GM21447 (cell line): ENCODE results near the gene GAK.

ENCODE experiments used
- ATAC-seq: cut with Tn5 transposase; IDR thresholded peaks from one replicate; pipeline ENCODE4 v1.9.1; 2021; ENCODE audit not compliant: unreplicated experiment

The GAK gene

GRCh38 chr4:891747-892146 is 40.4 kb downstream of the GAK start:
- ATAC-seq, result no peak

- no peak for ATAC-seq
Measured at GRCh38 chr4:890036-890695, 42.0 kb downstream of the GAK start.

- no peak for ATAC-seq
Measured at GRCh38 chr4:889516-889915, 42.6 kb downstream of the GAK start.

GRCh38 chr4:888029-888428 is 44.1 kb downstream of the GAK start:
- ATAC-seq, result no peak

- ATAC-seq, result no peak
Measured at GRCh38 chr4:887034-887763, 44.9 kb downstream of the GAK start.

GRCh38 chr4:886244-886643 is 45.9 kb downstream of the GAK start:
- no peak for ATAC-seq

GRCh38 chr4:885353-885752 is 46.8 kb downstream of the GAK start:
- no peak for ATAC-seq

GRCh38 chr4:884896-885295 is 47.2 kb downstream of the GAK start:
- no peak for ATAC-seq

GRCh38 chr4:884259-884658 is 47.9 kb downstream of the GAK start:
- ATAC-seq, result no peak

- no peak for ATAC-seq
Measured at GRCh38 chr4:883377-884095, 48.6 kb downstream of the GAK start.

- no peak for ATAC-seq
Measured at GRCh38 chr4:882646-883045, 49.5 kb downstream of the GAK start.

- no peak for ATAC-seq
Measured at GRCh38 chr4:881709-882108, 50.4 kb downstream of the GAK start.

- ATAC-seq, result no peak
Measured at GRCh38 chr4:880684-881405, 51.3 kb downstream of the GAK start.

GRCh38 chr4:879729-880077 is 52.4 kb downstream of the GAK start:
- no peak for ATAC-seq

- ATAC-seq, result no peak
Measured at GRCh38 chr4:878796-879728, 53.1 kb downstream of the GAK start.

- no peak for ATAC-seq
Measured at GRCh38 chr4:877502-877901, 54.6 kb downstream of the GAK start.

GRCh38 chr4:876780-877179 is 55.3 kb downstream of the GAK start:
- ATAC-seq, result no peak

- no peak for ATAC-seq
Measured at GRCh38 chr4:875818-876423, 56.2 kb downstream of the GAK start.

GRCh38 chr4:874971-875817 is 56.9 kb downstream of the GAK start:
- no peak for ATAC-seq
